ENCODE results near the gene TMEM150B.

The TMEM150B gene

DNA sequence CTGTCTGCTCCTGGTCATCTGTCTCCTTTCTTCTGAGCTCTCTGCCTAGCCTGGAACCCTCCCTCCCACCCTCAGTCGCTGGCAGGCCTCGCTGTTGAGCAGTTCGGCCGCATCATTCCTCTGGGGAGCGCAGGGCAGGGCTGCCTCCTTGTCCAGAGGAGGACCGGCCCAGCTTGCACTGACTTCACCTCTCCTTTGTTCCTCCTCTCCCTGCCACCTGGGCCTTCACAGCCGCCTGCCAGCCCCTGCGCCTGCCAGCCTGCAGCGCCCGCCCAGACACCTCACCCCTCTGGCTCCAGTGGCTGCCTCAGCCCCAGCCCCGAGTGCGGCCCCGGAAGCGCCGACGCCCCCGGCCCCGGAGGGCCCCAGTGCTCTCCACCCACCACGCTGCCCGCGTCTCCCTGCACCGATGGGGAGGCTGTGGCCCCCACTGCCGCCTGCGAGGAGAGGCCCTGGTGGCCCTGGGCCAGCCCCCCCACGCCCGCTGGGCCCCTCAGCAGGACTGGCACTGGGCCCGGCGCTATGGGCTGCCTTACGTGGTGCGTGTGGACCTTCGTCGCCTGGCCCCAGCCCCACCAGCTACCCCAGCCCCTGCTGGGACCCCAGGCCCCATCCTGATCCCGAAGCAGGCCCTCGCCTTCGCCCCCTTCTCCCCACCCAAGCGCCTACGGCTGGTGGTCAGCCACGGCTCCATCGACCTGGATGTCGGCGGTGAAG lies 21.7 kb upstream of the TMEM150B start:
- Histone ChIP-seq H3K27ac (ENCODE audit: low read depth, low read length) (no peak overlapping the region), H3K9me3 (ENCODE audit: control insufficient read depth in 1 of 2, low read length in 2 of 2) (no peaks in the 10 kb centered on the region), H3K4me1 (ENCODE audit: control insufficient read depth in 1 of 2, insufficient read depth in 2 of 2, low read length in 2 of 2) (peaks cover 8 to 10% of the 10 kb centered on the region in 2 donors), H3K9ac (ENCODE audit: low read depth in 1 of 2, low read length in 2 of 2) (no peak overlapping the region), H3K27me3 (ENCODE audit: control insufficient read depth in 1 of 2, insufficient read depth in 2 of 2, low read length in 2 of 2) (peaks cover 5 to 10% of the 10 kb centered on the region in 2 donors), H3K4me3 (ENCODE audit: low read depth in 1 of 2, low read length in 2 of 2) (no peak overlapping the region), H3K36me3 (ENCODE audit: control insufficient read depth in 1 of 2, insufficient read depth in 2 of 2, low read length in 2 of 2) (peaks cover 5 to 15% of the 10 kb centered on the region in 2 donors)

DNA sequence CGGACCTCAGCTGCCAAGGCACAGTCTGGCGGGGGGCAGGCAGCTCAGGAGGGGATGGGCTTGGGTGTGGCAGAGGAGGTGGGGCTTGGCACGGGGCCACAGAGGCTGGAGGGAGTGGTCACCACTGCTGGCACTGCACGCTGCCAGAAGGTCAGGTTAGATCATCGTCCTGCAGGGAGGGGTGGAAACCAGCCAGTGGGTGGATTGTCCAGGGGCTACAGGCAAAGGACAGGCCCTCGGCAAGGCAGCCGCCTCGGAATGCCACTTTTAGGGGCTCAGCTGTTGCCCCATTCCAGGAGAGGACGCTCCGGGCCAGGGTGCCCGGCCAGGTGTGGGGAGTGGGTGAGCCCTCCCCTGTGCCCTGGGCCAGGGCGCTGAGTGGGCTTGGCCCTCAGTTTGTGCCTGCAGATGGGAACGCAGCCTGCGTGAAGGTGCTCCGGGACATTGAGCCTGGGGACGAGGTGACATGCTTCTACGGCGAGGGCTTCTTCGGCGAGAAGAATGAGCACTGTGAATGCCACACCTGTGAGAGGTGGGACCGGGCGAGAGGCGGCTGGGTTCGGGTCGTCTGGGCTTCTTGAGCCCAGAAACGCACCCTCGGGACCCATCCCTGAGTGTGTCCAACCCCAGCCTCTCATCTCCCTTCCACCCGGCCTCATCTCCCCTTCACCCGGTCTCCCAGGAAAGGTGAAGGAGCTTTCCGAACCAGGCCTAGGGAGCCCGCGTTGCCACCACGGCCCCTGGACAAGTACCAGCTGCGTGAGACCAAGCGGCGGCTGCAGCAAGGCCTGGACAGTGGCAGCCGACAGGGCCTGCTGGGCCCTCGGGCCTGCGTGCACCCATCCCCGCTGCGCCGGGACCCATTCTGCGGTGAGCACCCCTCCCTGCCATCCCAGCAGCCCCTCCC lies 20.9 kb upstream of the TMEM150B start:
- H3K9me3 ChIP-seq (ENCODE audit: control insufficient read depth in 1 of 2, low read length in 2 of 2): no peaks in the 10 kb centered on the region
- H3K9ac ChIP-seq (ENCODE audit: low read depth in 1 of 2, low read length in 2 of 2): no peak overlapping the region
- peaks cover 0 to 2% of the 10 kb centered on the region in 2 donors for H3K27me3 ChIP-seq (ENCODE audit: control insufficient read depth in 1 of 2, insufficient read depth in 2 of 2, low read length in 2 of 2)
- peaks cover 5 to 15% of the 10 kb centered on the region in 2 donors for H3K36me3 ChIP-seq (ENCODE audit: control insufficient read depth in 1 of 2, insufficient read depth in 2 of 2, low read length in 2 of 2)
- H3K4me3 ChIP-seq (ENCODE audit: low read depth in 1 of 2, low read length in 2 of 2): no peak overlapping the region
- H3K27ac ChIP-seq (ENCODE audit: low read depth, low read length): no peak overlapping the region
- peaks cover 7 to 11% of the 10 kb centered on the region in 2 donors for H3K4me1 ChIP-seq (ENCODE audit: control insufficient read depth in 1 of 2, insufficient read depth in 2 of 2, low read length in 2 of 2)

DNA sequence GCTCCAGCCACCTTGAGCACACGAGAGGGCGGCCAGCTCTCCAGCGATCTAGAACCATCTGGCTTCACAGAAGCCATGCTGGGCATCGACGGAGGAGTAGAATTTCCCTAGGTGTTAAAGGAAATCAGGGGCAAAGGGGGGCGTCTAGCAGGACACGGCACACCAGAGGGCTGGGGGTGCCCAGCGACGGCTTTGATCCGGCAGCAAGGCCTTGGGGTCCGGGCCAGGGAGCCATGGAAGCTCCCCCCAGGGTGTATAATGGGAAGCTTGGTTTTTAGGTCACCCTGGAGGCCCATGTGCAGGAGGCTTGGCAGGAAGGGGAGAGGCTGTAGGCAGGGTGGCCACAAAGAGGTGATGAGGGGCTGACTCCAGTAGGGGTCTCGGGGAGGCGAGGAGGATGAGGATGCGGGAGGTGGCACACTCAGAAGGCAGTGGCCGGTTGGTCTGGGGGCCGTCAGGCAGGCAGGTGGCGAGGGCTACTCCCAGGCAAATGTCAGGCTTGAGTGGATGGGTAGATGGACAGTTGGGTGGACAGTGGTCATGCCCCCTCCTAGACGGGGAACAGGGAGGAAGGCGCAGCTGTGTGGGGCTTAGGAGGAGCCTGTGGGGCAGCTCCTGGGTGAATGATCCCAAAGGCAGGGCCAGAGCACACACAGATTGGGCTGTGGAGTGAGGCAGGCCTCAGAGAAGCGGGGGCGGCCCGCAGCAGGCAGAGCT lies 20.1 kb upstream of the TMEM150B start:
- H3K4me1 ChIP-seq (ENCODE audit: control insufficient read depth in 1 of 2, insufficient read depth in 2 of 2, low read length in 2 of 2): peaks cover 0 to 17% of the 10 kb centered on the region in 2 donors
- H3K4me3 ChIP-seq (ENCODE audit: low read depth in 1 of 2, low read length in 2 of 2): no peak overlapping the region
- H3K27ac ChIP-seq (ENCODE audit: low read depth, low read length): no peak overlapping the region
- H3K9ac ChIP-seq (ENCODE audit: low read depth in 1 of 2, low read length in 2 of 2): no peak overlapping the region
- peaks cover 5 to 15% of the 10 kb centered on the region in 2 donors for H3K36me3 ChIP-seq (ENCODE audit: control insufficient read depth in 1 of 2, insufficient read depth in 2 of 2, low read length in 2 of 2)
- no peaks in the 10 kb centered on the region for H3K27me3 ChIP-seq (ENCODE audit: control insufficient read depth in 1 of 2, insufficient read depth in 2 of 2, low read length in 2 of 2)
- H3K9me3 ChIP-seq (ENCODE audit: control insufficient read depth in 1 of 2, low read length in 2 of 2): no peaks in the 10 kb centered on the region

DNA sequence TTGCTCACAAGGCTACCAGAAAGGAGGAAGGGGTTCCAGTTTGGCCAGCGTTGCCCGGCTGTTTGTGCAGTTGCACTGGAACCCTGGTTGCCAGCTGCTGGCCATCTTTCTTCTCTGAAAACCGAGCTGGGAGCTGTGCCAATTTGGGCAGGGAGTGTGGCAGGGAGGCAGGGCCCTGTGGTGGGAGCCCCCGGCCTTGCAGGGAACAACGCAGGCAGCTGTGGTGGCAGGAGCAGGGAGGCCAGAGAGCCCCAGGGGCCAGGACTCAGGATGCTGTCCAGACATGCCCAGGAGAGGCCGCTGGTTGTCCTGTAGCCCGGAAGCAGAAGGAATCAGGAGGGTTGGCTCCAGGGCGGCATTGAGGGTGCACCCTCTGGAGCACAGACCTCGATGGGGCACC lies 19.3 kb upstream of the TMEM150B start:
- H3K36me3 ChIP-seq (ENCODE audit: control insufficient read depth in 1 of 2, insufficient read depth in 2 of 2, low read length in 2 of 2): peaks cover 5 to 15% of the 10 kb centered on the region in 2 donors
- H3K9ac ChIP-seq (ENCODE audit: low read depth in 1 of 2, low read length in 2 of 2): no peak overlapping the region
- no peaks in the 10 kb centered on the region for H3K27me3 ChIP-seq (ENCODE audit: control insufficient read depth in 1 of 2, insufficient read depth in 2 of 2, low read length in 2 of 2)
- no peak overlapping the region for H3K4me3 ChIP-seq (ENCODE audit: low read depth in 1 of 2, low read length in 2 of 2)
- no peak overlapping the region for H3K27ac ChIP-seq (ENCODE audit: low read depth, low read length)
- no peaks in the 10 kb centered on the region for H3K9me3 ChIP-seq (ENCODE audit: control insufficient read depth in 1 of 2, low read length in 2 of 2)
- H3K4me1 ChIP-seq (ENCODE audit: control insufficient read depth in 1 of 2, insufficient read depth in 2 of 2, low read length in 2 of 2): peaks cover 0 to 20% of the 10 kb centered on the region in 2 donors

DNA sequence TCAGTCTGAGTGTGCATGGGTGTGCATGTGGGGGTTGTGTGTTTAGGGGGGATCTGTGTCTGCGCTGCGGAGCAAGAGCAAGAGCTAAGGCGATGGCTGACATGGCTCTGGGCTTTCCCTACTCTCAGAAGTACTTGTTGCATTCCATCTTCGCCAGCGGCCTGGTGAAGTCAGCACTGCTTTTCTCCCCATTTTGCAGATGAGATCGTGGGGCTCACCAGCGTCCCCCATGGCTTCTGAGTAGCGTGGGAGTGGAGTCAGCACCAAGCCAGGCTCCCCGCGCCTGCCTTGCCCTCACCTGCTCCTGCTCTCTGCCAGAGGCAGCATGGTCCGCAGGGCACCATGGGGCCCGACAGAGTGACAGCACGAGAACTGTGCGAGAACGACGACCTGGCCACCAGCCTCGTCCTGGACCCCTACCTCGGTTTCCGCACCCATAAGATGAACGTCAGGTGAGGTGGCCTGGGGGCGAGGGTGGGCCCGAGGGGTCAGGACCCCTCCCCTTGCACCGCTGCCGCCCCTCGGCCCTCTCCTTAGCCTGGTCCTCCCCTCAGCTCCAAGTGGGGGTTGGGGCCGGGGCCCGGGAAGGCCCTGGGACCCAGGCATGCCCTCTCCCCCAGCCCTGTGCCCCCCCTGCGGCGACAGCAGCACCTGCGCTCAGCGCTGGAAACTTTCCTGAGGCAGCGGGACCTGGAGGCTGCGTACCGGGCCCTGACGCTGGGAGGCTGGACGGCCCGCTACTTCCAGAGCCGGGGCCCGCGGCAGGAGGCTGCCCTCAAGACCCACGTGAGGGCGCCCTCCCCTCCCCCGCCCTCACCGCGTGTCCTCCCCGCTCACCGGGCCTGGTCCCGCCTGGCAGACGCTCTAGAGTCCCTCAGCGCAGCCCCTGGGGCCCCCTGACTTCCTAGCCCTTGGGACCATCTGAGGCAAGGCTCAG lies 16.7 kb upstream of the TMEM150B start:
- H3K27me3 ChIP-seq (ENCODE audit: control insufficient read depth in 1 of 2, insufficient read depth in 2 of 2, low read length in 2 of 2): no peaks in the 10 kb centered on the region

DNA sequence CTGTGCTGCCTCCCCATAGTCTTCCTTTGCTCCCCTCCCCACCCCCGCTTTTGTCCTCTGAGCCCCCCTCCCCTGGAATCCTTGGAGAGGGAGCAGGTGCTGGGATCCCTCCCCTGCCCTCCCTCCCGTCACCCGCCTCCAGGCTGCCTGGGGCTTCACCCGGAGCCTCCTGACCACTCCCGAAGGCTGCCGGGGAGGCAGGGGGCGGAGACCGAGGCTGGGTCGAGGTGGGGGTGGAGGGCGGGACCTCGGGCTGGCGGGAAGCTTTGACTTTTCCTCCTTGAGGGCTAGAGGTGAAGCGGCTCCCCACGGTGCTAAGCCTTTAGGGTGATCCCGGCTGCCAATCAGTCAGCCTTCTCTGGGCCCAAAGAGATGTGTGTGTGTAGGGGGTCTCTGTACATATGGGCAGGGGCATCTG lies 16.0 kb upstream of the TMEM150B start:
- Histone ChIP-seq H3K4me1 (ENCODE audit: control insufficient read depth in 1 of 2, insufficient read depth in 2 of 2, low read length in 2 of 2) (peaks cover 7 to 28% of the 10 kb centered on the region in 2 donors), H3K36me3 (ENCODE audit: control insufficient read depth in 1 of 2, insufficient read depth in 2 of 2, low read length in 2 of 2) (peaks cover 5 to 12% of the 10 kb centered on the region in 2 donors), H3K9me3 (ENCODE audit: control insufficient read depth in 1 of 2, low read length in 2 of 2) (no peaks in the 10 kb centered on the region), H3K4me3 (ENCODE audit: low read depth in 1 of 2, low read length in 2 of 2) (peak overlapping the region; percentile 80 to 84), H3K9ac (ENCODE audit: low read depth in 1 of 2, low read length in 2 of 2) (peak overlapping the region in 1 of 2 donors; percentile 98), H3K27me3 (ENCODE audit: control insufficient read depth in 1 of 2, insufficient read depth in 2 of 2, low read length in 2 of 2) (no peaks in the 10 kb centered on the region), H3K27ac (ENCODE audit: low read depth, low read length) (no peak overlapping the region)

More for the DNA sequence above, 16.7 kb upstream of the TMEM150B start:
- no peak overlapping the region for H3K27ac ChIP-seq (ENCODE audit: low read depth, low read length)
- H3K36me3 ChIP-seq (ENCODE audit: control insufficient read depth in 1 of 2, insufficient read depth in 2 of 2, low read length in 2 of 2): peaks cover 5 to 15% of the 10 kb centered on the region in 2 donors
- H3K9ac ChIP-seq (ENCODE audit: low read depth in 1 of 2, low read length in 2 of 2): no peak overlapping the region
- H3K9me3 ChIP-seq (ENCODE audit: control insufficient read depth in 1 of 2, low read length in 2 of 2): no peaks in the 10 kb centered on the region
- peaks cover 7 to 28% of the 10 kb centered on the region in 2 donors for H3K4me1 ChIP-seq (ENCODE audit: control insufficient read depth in 1 of 2, insufficient read depth in 2 of 2, low read length in 2 of 2)
- peak overlapping the region in 1 of 2 donors; percentile 84 for H3K4me3 ChIP-seq (ENCODE audit: low read depth in 1 of 2, low read length in 2 of 2)

DNA sequence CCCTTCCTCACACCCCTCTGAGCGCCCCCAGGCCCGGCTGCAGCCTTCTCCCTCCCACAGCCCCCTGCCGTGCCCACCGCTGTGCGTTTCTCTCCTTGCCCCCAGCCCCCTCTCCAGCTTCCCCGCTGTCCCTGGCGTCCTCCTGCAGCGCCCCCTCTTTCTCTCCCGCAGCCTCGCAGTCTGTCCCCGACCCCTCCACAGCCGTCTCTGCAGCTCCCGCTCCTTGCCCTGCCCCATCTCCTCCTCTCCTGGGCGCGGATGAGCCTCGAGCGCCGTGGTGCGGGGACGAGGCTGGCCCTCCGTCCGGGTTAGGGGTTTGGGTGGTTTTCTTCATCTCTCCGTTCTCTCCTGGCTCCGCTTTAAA lies 15.6 kb upstream of the TMEM150B start:
- Histone ChIP-seq H3K9me3 (ENCODE audit: control insufficient read depth in 1 of 2, low read length in 2 of 2) (no peaks in the 10 kb centered on the region), H3K27ac (ENCODE audit: low read depth, low read length) (peak overlapping the region; percentile 67), H3K27me3 (ENCODE audit: control insufficient read depth in 1 of 2, insufficient read depth in 2 of 2, low read length in 2 of 2) (no peaks in the 10 kb centered on the region), H3K4me1 (ENCODE audit: control insufficient read depth in 1 of 2, insufficient read depth in 2 of 2, low read length in 2 of 2) (peaks cover 7 to 25% of the 10 kb centered on the region in 2 donors), H3K9ac (ENCODE audit: low read depth in 1 of 2, low read length in 2 of 2) (peak overlapping the region; percentile 98), H3K36me3 (ENCODE audit: control insufficient read depth in 1 of 2, insufficient read depth in 2 of 2, low read length in 2 of 2) (peaks cover 5 to 12% of the 10 kb centered on the region in 2 donors), H3K4me3 (ENCODE audit: low read depth in 1 of 2, low read length in 2 of 2) (peak overlapping the region; percentile 80 to 84)

DNA sequence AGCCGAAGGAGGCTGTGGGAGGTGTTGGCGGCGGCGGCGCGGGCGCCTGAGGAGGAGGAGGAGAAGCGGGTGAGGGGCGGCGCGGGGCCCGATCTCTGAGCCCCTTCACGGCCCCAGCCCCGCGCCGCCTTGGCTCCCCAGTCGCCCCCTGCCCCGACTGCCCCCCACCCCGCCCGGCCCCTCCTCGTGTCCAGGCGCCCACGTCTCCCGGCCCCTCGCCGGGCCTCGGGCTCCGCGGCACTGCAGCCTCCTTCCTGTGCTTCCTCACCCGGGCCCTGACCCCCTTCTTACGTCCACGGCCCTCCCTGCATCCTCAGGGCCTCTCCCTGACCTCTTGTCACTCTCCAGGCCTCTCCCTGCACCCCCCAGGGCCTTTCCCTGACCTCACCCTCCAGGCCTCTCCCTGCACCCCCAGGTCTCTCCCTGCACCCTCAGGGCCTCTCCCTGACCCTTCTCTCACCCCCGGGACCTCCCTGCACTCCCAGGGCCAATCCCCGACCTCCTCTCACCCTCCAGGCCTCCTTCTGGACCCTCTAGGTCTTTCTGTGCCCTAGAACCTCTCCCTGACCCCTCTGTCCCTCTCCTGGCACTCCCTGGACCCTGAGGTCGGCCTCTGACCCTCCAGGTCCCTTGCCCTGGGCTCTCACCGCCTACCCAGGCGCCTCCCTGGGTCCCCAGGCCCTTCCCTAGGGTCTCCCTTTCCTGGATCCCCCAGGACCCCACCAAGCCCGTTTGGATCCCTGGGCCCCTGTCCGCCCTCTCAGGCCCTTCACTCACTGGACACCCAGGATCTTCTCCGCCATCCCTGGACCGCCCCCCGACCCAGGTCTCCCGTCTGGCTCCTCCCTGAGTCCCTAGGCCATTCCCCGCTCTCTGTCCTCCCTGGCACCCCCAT lies 15.0 kb upstream of the TMEM150B start:
- peak overlapping the region; percentile 80 to 84 for H3K4me3 ChIP-seq (ENCODE audit: low read depth in 1 of 2, low read length in 2 of 2)
- H3K27ac ChIP-seq (ENCODE audit: low read depth, low read length): peak overlapping the region; percentile 67
- H3K4me1 ChIP-seq (ENCODE audit: control insufficient read depth in 1 of 2, insufficient read depth in 2 of 2, low read length in 2 of 2): peaks cover 7 to 20% of the 10 kb centered on the region in 2 donors
- H3K27me3 ChIP-seq (ENCODE audit: control insufficient read depth in 1 of 2, insufficient read depth in 2 of 2, low read length in 2 of 2): no peaks in the 10 kb centered on the region
- H3K9me3 ChIP-seq (ENCODE audit: control insufficient read depth in 1 of 2, low read length in 2 of 2): no peaks in the 10 kb centered on the region
- peak overlapping the region; percentile 98 for H3K9ac ChIP-seq (ENCODE audit: low read depth in 1 of 2, low read length in 2 of 2)
- H3K36me3 ChIP-seq (ENCODE audit: control insufficient read depth in 1 of 2, insufficient read depth in 2 of 2, low read length in 2 of 2): peaks cover 5 to 12% of the 10 kb centered on the region in 2 donors
